HG03097 (cell line): Measurements from ENCODE around the gene ZFPM1.

Experiments
- ATAC-seq: cut with Tn5 transposase; IDR thresholded peaks from one replicate; pipeline ENCODE4 v1.9.1; 2021; ENCODE audit not compliant: unreplicated experiment, low FRiP score

ZFPM1 gene

DNA sequence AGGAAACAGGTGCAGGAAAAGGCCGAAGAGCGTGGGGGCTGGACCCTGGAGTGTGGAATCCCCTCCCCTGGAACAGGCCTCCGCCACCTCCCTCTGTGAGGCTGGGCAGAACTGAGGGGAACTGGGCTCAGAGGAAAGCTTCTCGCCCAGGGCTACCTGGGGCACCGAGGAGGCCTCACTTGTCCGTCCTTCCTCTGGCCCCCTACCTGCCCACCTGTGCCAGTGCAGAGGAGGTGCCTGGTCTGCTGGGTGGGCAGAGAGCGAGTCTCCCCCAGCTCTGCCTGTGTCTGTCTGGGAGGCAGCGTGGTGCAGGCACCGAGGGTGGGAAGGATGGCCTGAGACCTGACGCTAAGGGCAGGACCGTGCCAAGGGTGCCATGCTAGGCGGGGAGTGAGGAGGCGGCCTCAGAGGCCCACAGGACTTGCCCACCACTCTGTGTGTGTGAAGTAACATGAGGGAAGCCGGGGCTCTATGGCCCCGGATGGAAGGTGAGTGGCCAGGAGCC lies 42.2 kb downstream of the ZFPM1 start:
- ATAC-seq = no peak

DNA sequence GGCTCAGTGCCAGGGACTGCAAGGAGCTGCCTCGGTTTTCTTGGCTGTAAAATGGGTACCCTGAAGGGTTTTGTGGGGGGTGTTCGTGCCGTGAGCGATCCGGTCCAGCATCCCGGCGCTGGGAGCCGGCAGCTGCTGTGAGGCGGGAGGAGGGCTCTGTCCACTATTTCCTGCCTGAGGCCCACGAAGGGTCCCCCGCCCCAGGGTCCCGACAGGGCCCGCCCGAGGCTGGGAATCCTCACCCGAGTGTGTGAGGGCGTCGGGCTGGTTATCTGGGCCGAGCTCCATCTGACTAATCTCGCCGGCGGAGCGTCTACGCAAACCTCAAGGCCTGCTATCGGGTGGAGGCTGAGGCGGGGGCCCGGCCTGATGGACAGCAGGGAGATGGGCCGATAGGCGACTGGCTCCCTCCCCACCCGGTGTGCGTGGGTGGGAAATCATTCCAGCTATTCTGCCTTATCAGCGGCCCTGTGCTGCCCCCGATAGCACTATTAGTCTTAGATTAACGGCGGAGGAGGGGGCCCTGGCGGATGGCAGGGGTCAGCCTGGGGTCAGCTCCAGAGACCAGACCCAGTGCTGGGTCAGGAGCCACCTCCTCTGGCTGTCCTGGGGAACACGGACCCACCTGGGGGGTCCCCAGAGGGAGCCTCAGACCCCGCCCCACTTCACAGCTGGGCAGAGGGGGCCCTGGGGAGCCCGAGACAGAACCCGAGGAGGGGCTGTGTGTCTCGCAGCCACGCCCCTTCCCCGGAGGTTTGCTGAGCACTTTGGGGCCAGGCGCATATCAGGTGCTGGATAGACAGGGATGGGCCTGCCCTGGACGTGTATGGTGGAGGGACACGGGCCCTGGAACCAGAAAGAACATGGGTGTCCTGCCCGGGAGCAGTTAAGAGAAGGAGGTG lies 44.7 kb downstream of the ZFPM1 start:
- ATAC-seq = no peak

DNA sequence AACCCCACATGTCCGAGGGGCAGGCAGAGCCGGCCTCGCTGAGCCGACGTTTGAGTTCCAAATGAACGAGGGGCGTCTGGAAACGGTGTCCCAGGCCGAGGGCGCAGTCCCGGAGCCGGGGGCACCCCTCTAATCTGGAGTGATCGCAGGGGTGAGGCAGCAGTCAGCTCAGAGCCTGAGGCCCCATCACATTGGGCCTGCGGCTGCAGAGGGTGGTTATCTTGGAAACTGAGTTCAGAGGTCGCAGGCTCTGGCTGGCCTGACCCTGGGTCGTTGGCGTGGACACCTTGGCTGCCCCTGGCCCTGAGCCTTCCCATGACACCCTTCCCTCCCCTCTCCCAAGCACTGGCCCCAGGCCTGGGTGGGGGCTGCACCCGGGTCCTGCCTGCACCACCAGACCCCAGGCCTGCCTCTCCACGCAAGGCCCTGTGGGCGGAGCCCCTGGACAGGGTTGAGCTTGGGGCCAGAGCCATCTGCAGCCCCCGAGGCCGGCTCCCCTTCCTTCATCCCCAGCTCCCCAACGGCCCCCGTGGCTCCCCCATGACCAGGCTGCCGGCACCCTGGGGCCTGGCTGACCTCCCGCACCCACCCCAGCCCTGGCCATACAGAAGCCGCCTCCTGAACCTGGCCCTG lies 45.6 kb downstream of the ZFPM1 start:
- no peak for ATAC-seq

DNA sequence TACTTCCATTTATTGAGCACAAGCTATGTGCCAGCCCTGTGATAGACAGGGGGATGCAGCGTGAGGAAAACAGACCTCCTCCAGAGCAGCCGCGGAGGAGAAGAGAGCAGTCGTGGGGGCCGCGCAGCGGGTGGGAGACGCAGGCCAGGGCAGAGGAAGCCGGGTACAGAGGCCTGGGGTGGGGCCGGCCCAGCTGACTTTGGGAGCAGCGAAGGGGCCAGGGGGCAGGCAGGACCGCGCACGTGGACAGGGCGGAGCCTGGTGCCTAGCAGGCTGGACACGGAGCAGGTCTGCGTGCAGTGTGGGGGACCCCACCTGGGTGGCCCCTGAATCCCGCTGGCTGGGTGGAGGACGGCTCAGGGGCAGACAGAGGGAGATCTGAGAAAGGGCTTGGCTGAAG lies 46.2 kb downstream of the ZFPM1 start:
- ATAC-seq = no peak

DNA sequence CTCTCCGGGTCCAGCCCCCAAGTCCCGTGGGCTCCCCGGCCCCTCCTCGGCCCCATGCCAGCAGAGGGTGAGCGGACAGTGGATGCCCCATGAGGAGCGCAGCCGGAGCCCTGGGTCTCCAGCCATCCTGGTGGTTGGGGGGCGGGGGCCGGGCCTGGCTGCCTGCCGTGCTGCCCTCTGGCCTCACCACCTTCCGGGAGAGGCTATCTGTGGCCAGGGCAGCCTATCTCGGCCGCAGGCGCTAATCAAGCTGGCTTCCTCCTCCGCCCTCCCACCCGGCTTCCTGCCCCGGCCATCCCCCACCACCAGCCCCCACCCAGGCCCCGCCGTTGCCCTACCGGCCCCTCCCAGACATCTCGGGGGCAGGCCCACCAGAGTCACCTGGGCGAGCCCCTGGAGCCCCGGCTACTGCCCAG lies 46.8 kb downstream of the ZFPM1 start:
- no peak for ATAC-seq

DNA sequence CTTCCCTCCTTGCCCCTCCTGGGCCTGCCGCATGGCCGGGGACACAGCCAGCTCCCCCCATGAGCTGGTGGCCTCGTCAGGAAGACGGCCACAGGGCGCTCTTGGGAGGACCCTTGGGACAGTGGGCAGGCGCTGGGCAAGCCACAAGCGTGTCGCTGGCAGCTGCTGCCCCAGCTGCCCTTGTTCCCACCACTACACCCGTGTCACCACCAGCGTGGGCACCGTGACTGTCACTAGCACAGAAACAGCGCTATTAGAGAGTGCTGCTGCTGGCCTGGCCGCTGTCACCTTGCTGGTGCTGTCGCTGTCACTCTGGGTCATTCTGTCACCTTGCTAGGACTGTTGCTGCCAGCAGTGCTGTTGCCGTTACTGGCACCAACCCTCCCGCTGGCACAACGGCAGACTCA lies 47.2 kb downstream of the ZFPM1 start:
- no peak for ATAC-seq

DNA sequence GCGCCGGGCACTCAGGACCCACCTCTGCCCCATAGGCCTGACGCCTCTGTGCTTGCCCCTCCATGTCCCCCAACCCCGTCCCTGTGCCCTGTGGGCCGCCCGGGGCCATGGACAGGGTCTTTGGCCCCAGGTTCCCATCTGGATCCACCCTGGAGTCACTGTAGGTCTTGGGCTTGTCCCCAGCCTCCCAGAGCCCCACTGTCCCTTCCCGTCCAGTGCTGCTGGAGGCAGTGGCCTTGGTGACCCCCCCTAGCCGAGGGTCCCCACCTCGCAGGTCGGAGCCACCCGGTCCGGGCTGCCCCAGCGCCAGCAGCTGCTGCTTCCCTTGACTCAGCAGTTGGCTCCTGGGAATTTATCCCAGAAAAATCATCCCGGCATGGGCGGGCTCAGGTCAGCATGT lies 49.3 kb downstream of the ZFPM1 start:
- ATAC-seq = no peak

DNA sequence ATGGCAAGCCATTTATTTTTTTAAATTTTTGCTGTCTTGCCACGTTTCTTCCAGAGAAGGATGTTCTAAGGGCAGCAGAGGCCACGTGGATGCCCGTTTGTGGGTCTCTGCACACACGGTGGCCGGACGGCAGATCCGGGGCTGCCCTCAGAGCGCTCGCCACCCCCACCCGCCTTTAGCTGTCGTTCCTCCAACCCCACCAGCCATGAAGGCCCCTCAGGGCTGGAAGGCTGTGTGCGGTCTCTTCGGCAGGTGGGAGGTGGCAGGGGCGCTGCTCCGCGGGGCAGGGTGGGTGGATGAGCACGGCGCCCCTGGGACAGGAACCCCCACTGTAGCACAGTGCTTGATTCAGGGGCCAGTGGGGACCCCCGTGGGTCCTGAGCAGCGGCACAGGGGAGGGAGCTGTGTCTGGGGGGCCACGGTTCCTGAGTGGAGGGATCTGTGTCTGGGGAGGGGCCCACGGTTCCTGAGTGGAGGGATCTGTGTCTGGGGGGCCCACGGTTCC lies 49.7 kb downstream of the ZFPM1 start:
- no peak for ATAC-seq

DNA sequence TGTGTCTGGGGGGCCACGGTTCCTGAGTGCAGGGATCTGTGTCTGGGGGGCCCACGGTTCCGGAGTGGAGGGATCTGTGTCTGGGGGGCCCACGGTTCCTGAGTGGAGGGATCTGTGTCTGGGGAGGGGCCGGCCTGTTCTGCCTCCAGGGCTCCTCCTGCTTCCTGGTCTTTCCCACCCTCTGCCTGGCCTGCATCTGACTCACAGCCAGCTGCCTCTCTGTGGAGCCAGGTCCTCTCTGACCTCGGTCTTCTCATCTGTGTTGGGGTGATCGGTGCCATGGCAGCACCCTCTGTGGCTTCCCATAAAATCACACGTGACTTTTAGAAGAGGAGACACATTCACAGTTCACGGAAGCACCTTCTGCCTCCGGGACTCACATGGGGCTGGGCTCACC lies 50.3 kb downstream of the ZFPM1 start:
- ATAC-seq = no peak

DNA sequence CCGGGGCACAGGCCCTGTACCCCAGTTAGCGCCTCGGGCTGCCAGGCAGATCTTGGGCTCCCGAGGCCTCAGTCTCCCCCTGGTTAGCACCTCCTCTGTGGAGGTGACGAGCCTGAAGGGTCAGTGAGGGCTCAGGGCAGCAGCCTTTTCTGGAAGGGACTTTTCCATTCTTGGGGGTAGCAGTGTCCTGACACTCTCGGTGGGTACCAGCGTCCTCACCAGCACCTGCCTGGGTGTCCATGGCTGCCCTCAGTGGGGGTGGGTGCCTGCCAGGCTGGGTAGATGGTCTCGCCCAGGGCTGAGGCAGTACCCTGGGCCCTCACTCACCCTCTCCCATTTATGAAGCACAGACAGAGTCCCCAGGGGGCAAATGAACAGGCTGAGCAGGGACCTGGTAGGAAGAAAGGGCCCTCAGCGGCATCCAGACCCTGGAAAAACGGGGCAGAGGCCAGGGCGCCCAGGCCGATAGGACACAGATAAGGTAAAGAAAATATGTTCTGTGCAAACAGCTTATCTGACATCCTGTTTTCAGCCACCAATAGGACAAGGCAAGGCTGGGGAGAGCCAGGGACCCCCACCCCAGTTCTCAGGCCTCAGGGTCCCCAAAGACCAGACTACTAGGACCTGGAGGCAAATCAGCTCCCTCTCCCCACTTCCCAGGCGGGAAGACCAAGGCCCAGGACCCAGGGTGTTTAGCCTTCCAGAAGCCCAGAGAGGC lies 50.9 kb downstream of the ZFPM1 start:
- ATAC-seq = no peak

DNA sequence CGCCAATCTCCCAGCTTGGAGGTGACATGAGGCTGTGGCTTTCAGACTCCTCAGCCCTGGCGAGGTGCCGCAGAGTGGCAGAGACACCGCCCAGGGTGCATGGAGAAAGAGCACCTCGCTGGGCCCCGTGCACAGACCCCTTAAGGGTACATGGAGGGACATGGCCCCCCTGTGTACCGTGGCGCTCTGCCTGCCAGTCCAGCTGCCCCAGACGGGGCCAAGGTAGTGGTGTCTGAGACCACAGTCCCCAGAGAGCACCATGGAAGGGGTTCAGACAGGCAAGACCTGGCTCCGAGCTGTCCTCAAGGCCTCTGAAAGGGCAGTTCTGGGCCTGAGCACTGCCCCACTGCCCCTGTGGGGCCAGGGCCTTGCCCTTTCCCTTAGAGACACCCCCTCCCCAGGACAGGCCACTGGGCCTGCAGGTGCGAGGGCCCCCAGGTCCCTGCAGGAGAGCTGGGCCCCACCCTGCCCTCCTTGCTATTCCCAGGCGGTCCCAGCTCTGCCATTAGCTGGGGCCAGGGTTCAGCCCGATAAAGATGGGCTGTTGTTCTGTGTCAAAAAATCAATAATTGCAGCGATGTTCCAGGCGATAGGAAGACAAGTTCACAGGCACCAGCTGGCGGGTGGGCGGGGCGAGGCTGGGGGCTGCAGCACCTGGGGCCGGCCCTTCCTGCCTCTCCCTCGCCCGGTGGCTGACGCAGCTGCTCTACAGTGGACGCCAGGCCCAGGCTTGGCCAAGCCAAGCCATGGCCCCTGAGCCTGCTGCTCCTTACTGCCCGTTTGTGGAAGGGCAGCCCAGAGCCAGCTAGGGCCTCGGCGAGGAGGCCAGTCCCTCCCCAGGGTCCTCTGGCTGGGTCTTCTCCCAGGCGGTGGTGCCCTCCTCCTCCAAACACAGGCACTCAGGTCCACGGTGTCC lies 51.7 kb downstream of the ZFPM1 start:
- ATAC-seq = no peak

DNA sequence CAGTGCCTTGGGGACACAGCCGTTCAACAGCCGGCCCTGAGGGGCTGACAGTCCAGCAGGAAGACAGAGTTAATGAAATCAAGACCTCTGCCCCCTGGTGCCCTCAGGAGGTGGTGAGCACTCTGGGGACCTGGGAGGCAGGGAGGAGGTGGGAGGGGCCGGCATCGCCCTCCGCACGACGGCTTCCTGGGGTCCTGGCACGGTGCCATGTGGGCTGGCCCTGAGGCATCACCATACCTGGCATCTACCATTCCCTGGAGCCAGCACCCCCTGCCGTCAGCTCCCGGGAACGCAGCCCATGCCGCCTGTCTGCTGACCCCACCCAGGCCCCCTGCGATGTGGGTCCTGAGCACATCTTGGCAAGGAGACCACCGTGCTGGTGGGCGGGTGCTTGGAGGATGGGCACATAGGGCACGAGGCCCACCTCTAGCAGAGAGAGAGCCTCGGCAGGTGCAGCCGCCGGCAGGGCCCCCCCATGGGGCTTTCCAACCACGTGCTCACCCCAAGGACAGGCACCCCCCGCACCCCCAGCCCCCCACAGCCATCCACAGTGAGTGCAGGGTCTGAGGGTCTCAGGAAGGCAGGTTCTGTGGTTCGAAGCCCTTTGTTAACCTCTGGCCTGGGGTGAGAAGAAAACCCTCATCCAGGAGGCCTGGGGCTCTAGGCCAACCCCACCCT lies 52.5 kb downstream of the ZFPM1 start:
- no peak for ATAC-seq

DNA sequence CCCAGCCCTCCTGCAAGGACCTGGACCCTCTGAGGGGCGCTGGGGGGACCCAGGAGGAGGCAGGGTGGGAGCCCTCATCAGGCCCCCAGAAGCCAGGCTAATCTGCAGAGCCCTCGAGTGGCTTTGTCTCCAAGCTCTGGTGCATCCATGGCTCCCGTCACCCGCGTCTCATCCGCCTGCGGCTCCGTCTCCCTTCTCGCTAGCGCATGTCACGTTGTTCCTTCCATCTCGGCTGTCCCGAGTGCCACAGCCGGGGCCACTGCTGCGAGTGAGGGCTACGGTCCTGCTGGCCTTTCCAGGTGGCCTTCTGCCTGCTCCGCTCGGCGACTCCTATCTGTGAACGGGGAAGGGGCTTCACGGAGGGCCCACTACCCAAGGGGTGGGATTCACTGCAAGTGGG lies 53.6 kb downstream of the ZFPM1 start:
- no peak for ATAC-seq

DNA sequence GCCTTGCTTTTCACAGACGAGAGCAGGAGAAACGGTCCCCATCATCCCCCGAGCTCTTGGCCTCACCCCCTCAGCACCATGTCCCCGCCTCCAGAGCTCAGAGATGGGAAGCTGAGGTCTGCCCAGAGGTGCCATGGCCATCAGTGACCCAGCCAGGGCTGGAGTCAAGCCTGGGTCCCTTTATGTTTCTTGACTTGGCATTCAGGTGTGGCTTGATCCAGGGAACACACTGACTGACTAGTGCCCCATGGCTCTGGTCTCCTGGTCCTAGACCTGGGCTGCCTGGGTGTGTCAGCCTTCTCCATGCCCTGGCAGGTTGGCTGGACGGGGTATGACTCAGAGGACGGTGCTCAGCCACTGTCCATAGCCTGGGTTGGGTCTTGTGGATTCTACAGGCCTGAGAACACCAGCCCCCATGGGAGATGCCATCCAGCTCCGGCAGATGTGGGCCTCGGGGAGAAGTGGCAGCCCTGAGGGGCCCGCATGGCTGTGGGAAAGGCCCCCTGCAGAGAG lies 54.2 kb downstream of the ZFPM1 start:
- ATAC-seq = no peak

DNA sequence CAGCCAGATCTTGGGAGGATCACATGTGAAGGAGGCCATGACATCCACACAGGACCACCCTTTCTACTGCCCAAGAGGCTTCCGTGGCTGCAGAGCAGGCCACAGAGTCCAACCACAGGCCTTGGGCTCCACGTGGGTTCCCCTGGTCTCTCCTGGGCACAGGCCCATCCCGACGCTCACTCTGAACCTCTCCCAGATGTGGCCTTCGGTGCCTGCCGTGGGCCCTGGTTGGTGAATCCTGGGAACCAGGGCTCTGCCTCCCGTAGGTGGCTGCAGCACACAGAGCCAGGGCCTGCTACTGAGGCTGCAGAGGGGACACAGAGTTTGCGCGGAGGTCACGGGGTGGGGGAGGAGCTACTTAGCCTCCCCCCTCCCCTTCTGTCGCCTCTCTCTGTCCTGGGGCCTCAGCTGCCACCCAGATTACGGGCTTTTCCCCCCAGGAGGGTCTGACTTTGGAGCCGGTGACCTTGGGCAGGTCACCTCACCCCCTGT lies 55.3 kb downstream of the ZFPM1 start:
- no peak for ATAC-seq

DNA sequence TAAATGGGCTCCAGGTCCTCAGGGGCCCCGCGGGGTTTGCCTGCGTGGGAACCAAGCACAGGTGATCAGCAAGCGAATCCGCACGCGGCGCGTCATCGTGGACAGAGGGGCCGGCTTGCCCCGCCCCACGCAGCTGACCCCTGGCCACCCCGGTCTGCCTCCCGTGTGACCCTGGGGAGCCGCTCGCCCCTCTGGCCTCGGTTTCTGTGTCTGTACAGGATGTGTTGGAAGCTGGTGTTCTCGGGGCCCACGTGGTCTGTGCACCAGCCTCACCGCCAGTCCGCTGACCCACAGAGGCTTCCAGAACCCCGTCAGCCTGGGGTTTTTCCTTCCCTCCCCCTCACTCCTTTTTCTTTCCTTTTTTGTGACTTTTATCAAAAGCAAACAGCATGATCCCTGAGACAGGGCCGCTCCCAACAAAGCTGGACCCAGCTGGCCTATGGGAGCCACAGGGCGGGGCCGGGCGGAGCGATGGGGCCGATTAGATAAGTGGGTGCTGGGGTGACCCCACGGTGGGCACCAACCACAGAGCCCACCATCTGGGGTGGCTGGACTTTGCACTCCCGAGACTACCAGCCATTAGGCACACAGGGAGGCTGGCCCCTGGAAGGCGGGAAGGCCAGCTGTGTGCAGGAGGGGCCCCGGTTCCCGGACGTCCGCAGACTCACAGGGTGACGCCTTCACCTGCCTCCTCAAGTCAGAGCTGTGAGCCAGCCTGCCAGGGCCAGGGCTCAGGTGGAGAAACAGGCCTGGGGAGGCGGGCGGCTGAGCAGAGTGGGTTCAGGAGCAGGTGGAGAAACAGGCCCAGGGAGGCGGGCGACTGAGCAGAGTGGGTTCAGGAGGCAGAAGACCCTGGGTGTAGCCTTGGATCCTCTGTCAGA lies 56.0 kb downstream of the ZFPM1 start:
- ATAC-seq = no peak

DNA sequence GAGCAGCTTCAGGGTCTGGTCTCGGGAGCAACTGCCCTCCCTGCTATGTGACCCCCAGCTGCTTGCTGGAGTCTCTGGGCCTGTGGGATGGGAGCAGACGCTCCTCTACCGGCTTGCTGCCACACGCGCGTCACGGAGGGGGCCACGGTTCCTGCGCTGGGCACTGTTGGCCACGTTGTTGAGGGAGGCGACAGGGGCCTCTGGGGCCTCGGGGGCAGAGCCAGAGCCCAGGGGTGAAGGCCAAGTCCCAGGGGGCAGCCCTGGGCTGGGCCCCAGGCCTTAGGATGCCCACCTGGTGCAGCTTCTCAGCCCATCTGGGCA lies 56.6 kb downstream of the ZFPM1 start:
- ATAC-seq = no peak
